Lower leg skin (tissue), 3 donors: ENCODE data around the gene RPIA.

ENCODE experiments used
- CTCF ChIP-seq, 3 donors: fragments of 450-650 bp; IDR thresholded peaks; one replicate each; pipeline ENCODE4 v1.5.1; 2016; ENCODE audit warnings: antibody characterized with exemption in 3 of 3, mild to moderate bottlenecking in 3 of 3, moderate library complexity in 2 of 3
- POLR2A ChIP-seq, 2 donors: fragments of 450-650 bp; IDR thresholded peaks; one replicate each; pipeline ENCODE4 v1.6.1; 2016 to 2017; ENCODE audit warnings: antibody characterized with exemption in 2 of 2, mild to moderate bottlenecking in 1 of 2, moderate library complexity in 1 of 2

DNA sequence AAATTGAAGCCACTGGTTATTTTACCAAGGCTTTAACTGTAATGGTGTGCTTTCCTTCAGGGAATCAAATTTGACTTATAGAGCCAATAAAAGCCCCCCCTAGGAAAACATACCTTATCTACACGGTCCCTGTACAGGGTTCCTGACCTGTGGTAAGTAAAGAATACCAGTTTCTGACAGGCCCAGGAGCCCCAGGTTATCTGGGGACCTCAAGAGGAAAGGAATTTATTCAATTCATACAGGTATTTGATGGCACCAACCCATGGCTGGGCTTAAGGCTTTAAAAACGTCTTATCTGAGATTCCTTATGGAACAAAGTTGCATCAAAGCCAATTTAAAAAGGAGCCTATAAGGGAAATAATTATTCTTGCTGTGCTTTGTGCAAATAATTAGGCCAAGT lies 7.0 kb upstream of the RPIA start:
- no peak for TF ChIP-seq CTCF (IDR thresholded peaks at IDR 0.05)
- TF ChIP-seq POLR2A (IDR thresholded peaks at IDR 0.05) = no peak
